GM13977 (cell line): ENCODE measurements around the gene CDH13.

Experiments used
- DNase-seq: peaks from one replicate; pipeline ENCODE4 v3.0.0; 2012; ENCODE audit warnings: low spot score
- CTCF ChIP-seq: IDR thresholded peaks from 2 replicates; pipeline ENCODE4 v1.5.1; 2012; ENCODE audit warnings: mild to moderate bottlenecking, control low read depth; ENCODE audit not compliant: insufficient read depth; ENCODE audit errors: extremely low read depth, missing control alignments
- in situ Hi-C: fragments of 300-500 bp; cut with MboI; formaldehyde crosslinking; loops from one replicate; pipeline ENCODE4 v1.12.0; 2022; ENCODE audit warnings: low sequenced_read_pairs, low pct_unique_long_range_greater_than_20kb, mixed read lengths, inconsistent platforms; ENCODE audit not compliant: unreplicated experiment

The CDH13 gene

GRCh38 chr16:83742124-83742899 is 1115.5 kb downstream of the CDH13 start:
- in situ Hi-C loops = no loop called here
- no peak for DNase-seq
- TF ChIP-seq CTCF = no peak

GRCh38 chr16:83743241-83743640 is 1116.5 kb downstream of the CDH13 start:
- in situ Hi-C loops = no loop called here
- DNase-seq = no peak
- no peak for TF ChIP-seq CTCF

- DNase-seq = no peak
- in situ Hi-C loops = no loop called here
- no peak for TF ChIP-seq CTCF
Measured at GRCh38 chr16:83743720-83744119, 1117.0 kb downstream of the CDH13 start.

- in situ Hi-C loops = no loop called here
- no peak for TF ChIP-seq CTCF
- no peak for DNase-seq
Measured at GRCh38 chr16:83744441-83744981, 1117.7 kb downstream of the CDH13 start.

- in situ Hi-C loops = no loop called here
- TF ChIP-seq CTCF = no peak
- no peak for DNase-seq
Measured at GRCh38 chr16:83746611-83747010, 1119.8 kb downstream of the CDH13 start.

GRCh38 chr16:83747936-83748335 is 1121.2 kb downstream of the CDH13 start:
- in situ Hi-C loops = no loop called here
- TF ChIP-seq CTCF = no peak
- no peak for DNase-seq

GRCh38 chr16:83755391-83755790 is 1128.6 kb downstream of the CDH13 start:
- TF ChIP-seq CTCF = no peak
- DNase-seq = no peak
- in situ Hi-C loops = no loop called here
